HG02870 (cell line): ENCODE data around the gene RIF1.

Experiments used
- ATAC-seq: cut with Tn5 transposase; IDR thresholded peaks from one replicate; pipeline ENCODE4 v1.9.1; 2021; ENCODE audit warnings: mild to moderate bottlenecking, moderate library complexity; ENCODE audit not compliant: unreplicated experiment

Gene RIF1

GRCh38 chr2:151518802-151519201 is 109.1 kb downstream of the RIF1 start:
- ATAC-seq, result no peak

- no peak for ATAC-seq
These were observed 111.3 kb downstream of the RIF1 start for GRCh38 chr2:151520976-151521375.

GRCh38 chr2:151522556-151522955 is 112.9 kb downstream of the RIF1 start:
- ATAC-seq, result no peak

GRCh38 chr2:151523850-151524249 is 114.1 kb downstream of the RIF1 start:
- no peak for ATAC-seq

- no peak for ATAC-seq
These were observed 116.2 kb downstream of the RIF1 start for GRCh38 chr2:151525821-151526373.

GRCh38 chr2:151526572-151527090 is 116.9 kb downstream of the RIF1 start:
- no peak for ATAC-seq
